Measurements from ENCODE around the gene DOC2A.

DNA sequence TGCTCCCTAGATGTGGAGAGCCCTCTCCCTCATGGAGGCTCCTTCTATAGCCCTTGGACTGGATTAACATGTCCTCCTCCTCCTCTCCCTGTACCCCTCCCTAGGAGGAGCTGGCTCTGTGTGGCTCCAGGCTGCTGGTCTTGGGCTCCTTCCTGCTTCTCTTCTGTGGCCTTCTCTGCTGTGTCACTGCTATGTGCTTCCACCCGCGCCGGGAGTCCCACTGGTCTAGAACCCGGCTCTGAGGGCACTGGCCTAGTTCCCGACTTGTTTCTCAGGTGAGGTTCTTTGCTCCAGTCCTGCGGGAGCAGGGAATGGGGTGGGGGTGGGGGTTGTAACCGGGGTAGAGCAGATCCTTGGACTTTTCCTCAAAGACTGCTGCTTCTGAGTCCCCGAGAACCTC lies 39.5 kb downstream of the DOC2A start:
- TF ChIP-seq EZH2 (IDR thresholded peaks at IDR 0.05; ENCODE audit: low read depth, unreplicated experiment) (no peak), CTCF (conservative IDR thresholded peaks at IDR 0.05; ENCODE audit: low read depth in 2 of 2) (no peak), STAT1 (IDR thresholded peaks at IDR 0.05; ENCODE audit: unreplicated experiment) (no peak), POLR2AphosphoS5 (IDR thresholded peaks at IDR 0.05; ENCODE audit: low read depth) (no peak), ZNF331 (CRISPR knock-in tag; IDR thresholded peaks at IDR 0.05; ENCODE audit: low read depth) (no peak), CREB1 (CRISPR knock-in tag; IDR thresholded peaks at IDR 0.05; ENCODE audit: low read depth) (no peak), EZH2phosphoT487 (IDR thresholded peaks at IDR 0.05; ENCODE audit: unreplicated experiment) (no peak), JUNB (IDR thresholded peaks at IDR 0.05; ENCODE audit: unreplicated experiment) (no peak), NANOG (IDR thresholded peaks at IDR 0.05; ENCODE audit: borderline replicate concordance) (no peak), ZNF114 (CRISPR knock-in tag; IDR thresholded peaks at IDR 0.05) (no peak)
- TF ChIP-seq, protein P1, sequence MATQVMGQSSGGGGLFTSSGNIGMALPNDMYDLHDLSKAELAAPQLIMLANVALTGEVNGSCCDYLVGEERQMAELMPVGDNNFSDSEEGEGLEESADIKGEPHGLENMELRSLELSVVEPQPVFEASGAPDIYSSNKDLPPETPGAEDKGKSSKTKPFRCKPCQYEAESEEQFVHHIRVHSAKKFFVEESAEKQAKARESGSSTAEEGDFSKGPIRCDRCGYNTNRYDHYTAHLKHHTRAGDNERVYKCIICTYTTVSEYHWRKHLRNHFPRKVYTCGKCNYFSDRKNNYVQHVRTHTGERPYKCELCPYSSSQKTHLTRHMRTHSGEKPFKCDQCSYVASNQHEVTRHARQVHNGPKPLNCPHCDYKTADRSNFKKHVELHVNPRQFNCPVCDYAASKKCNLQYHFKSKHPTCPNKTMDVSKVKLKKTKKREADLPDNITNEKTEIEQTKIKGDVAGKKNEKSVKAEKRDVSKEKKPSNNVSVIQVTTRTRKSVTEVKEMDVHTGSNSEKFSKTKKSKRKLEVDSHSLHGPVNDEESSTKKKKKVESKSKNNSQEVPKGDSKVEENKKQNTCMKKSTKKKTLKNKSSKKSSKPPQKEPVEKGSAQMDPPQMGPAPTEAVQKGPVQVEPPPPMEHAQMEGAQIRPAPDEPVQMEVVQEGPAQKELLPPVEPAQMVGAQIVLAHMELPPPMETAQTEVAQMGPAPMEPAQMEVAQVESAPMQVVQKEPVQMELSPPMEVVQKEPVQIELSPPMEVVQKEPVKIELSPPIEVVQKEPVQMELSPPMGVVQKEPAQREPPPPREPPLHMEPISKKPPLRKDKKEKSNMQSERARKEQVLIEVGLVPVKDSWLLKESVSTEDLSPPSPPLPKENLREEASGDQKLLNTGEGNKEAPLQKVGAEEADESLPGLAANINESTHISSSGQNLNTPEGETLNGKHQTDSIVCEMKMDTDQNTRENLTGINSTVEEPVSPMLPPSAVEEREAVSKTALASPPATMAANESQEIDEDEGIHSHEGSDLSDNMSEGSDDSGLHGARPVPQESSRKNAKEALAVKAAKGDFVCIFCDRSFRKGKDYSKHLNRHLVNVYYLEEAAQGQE (IDR thresholded peaks at IDR 0.05; ENCODE audit: unreplicated experiment): no peak
- TF ChIP-seq, protein P2, sequence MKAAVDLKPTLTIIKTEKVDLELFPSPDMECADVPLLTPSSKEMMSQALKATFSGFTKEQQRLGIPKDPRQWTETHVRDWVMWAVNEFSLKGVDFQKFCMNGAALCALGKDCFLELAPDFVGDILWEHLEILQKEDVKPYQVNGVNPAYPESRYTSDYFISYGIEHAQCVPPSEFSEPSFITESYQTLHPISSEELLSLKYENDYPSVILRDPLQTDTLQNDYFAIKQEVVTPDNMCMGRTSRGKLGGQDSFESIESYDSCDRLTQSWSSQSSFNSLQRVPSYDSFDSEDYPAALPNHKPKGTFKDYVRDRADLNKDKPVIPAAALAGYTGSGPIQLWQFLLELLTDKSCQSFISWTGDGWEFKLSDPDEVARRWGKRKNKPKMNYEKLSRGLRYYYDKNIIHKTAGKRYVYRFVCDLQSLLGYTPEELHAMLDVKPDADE (IDR thresholded peaks at IDR 0.05): no peak

Data from GM23338 (cell line).